NK-92 treated with Interleukin-12 subunit alpha and Interleukin-12 subunit beta, amount 100 ng/mL, for 24 hours (cell line): Measurements from ENCODE around the gene NDUFB1.
A peak's percentile ranks its signal among the peaks of the same experiment; 100 is the strongest.

Experiments used
- DNase-seq: peaks from one replicate; lab custom pipeline; 2025; lab: John Stamatoyannopoulos, UW

Gene NDUFB1

GRCh38 chr14:92121670-92122350 lies at the start of gene NDUFB1, which contains the start of gene CPSF2:
Gene NDUFB1, minus strand, starts transcription at chr14:92121706. Its CDS starts 4,069 bp downstream, at chr14:92117637.
Gene CPSF2, plus strand, starts transcription at chr14:92121969. Its CDS starts 9,016 bp downstream, at chr14:92130985.
- DNase-seq = peak; percentile 71

GRCh38 chr14:92164958-92165357 lies 43.5 kb upstream of the NDUFB1 start:
- no peak for DNase-seq

DNA sequence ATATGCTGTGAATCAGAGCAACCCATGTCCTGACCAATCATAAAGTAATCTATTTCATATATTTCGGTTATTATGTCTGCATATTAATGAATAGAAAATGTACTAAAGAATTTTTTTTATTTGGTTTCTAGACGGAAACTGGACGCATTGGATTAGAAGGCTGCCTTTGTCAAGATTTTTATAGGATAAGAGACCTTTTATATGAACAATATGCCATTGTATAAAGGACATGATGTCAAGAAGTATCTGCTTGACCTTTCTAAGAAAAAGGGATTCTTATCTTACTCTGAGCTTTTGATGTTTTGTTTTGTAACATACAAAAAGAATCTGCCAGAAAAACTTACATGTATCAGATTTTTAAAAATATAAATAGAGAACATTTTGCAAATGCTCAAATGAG lies 40.0 kb upstream of the NDUFB1 start:
- no peak for DNase-seq

DNA sequence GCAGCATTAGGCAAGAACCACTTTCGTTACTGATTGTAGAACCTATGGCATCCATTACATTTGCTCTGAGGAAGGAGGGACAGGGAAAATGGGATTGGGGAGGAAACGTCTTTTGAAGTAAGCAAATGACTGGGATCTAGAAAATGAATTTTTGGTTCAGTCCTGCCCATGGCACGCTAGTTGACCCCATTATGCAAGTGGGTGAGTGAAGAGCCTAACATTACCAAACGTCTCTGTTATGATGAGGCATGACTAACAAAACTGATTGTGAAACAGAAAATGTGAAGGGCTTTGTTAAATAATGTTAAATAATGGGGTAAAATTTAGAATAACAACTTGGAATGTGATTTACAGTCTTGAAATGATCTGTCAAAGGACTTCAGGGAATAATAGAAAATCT lies 39.1 kb upstream of the NDUFB1 start:
- DNase-seq = no peak

DNA sequence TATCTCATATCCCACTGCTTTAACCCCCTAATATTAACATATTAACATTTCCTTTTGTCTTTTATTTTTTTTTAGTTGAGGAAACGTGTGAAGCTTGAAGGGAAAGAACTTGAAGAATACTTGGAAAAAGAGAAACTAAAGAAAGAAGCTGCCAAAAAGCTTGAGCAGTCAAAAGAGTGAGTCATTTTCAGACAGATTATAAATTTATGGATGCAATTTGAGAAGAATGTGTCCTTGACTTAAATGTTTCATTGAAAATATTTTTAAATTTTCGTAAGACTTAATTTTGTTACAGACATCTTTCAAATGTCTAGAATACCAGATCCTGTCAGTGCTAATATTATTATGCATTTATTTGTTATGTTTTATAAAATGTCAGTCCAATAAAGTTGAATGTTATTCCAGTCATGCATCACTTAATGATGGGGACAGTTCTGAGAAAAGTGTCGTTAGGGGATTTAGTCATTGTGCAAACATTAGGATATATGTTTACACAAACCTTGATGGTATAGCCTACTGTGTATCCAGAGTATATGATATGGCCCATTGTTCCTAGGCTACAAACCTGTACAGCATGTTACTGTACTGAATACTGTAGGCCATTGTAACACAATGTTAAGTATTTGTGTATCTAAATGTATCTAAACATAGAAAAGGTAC lies 32.9 kb upstream of the NDUFB1 start:
- DNase-seq = no peak

GRCh38 chr14:92153581-92153980 lies 32.1 kb upstream of the NDUFB1 start:
- DNase-seq = no peak

DNA sequence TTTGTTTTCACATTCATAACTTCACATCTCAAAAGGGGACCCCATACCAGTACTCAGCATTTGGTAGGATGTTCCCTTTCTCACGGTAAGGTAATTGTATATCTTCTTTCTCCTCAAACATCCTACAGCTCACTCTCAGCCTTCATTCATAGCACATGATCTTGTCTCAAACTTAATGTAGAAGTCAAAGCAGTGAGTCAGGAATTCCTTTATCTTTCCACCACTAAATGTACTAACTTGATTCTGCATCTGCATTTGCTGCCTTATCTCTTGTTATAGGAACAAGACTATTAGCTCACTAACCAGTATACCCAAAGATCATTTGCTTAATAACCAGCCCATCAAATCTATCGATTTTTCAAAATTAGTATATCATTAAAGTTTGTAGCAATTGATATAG lies 23.2 kb upstream of the NDUFB1 start:
- no peak for DNase-seq

GRCh38 chr14:92143962-92144361 lies 22.5 kb upstream of the NDUFB1 start:
- DNase-seq = no peak

DNA sequence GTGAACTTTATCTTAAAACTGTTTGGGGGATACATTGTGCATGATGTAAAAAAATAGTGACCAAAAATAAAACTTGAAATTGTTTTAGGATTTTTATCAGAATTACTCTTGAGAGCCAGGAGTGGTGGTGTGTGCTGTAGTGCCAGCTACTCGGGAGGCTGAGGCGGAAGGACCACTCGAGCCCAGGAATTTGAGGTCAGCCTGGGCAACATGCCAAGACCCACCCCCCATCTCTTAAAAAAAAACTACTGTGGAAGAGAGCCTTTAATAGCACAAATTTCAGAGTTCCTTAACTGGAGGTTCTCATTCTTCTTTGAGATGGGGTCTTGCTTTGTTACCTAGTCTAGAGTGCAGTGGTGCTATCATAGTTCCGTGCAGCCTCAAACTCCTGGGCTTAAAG lies 21.8 kb upstream of the NDUFB1 start:
- no peak for DNase-seq

GRCh38 chr14:92135269-92135668 lies 13.8 kb upstream of the NDUFB1 start:
- DNase-seq = no peak

DNA sequence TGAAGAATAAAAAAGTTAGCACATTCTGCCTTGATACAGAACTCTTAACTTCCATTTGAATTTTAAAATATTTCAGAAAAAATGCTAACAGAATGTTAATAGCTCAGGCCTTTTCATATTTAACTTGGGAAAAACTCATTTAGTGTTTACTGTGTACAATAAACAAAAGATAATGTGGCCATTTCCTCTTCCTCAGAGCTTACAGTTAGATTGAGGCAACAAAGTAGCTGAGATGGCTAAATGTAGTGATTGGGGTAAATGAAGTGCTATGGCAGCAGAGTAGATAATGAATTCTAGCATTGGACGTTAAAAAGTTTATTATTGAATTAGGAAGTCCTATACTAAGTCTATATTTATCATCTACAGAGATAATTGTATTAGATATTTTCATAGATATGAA lies 12.9 kb upstream of the NDUFB1 start:
- no peak for DNase-seq

GRCh38 chr14:92122761-92123160 lies 1.3 kb upstream of the NDUFB1 start:
- DNase-seq = no peak

DNA sequence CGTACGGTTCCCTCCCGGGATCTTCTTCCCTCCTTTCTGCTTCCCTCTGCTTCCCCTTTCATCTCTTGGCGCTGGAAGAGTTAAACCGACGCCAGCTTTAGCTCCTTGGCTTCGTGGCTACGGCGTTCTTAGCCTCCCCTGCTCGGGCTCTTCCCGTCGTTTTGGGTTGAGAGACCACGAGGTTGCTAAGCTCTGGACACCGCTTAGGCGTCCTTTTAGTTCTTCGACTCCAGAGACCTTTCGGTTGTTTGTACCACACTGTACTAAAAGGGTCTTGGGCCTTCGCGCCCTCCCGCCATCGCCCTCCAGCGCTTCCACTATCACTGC lies 808 bp upstream of the NDUFB1 start:
- DNase-seq = no peak

DNA sequence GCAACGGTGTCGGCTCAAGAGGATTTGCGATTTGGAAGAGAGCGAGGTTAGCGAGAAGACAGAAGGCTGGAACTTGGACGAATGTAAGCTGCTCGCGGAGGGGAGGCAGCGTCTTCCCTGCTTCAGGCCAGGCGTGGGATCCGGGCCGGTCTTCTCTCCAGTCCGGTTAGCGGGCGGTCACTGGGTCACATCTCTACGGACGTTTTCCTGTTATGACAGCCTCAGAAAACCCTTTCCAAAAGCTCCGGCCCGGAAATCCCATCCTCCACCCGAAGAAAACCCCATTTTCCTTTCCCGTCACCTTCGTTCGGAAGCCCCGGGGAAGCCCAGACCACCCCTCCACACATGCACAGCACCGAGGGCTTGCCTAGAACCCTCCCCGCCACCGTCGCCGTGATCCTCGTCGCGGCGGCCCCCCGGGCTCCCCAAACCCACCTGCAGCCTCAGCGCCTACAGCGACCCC lies 268 bp downstream of the NDUFB1 start:
- DNase-seq = no peak

DNA sequence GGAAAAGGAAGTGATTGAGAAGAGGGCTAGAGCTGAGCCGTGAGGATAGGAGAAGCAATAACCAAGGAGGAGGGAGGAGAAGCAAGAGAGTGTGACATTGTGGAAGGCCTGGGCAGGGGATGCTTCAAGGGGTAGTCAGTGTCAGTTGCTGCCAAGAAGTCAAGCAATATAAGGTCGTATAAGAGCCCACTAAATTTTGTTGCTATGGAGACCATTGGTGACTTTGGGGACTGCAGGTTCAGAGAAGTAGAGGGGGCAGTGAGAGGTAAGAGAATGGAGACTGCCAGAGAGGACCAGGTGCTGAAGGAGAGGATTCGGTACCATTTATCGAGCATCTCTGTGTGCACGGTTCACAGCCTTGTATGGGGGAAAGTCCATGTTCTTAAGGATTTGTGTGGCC lies 12.0 kb downstream of the NDUFB1 start:
- no peak for DNase-seq

DNA sequence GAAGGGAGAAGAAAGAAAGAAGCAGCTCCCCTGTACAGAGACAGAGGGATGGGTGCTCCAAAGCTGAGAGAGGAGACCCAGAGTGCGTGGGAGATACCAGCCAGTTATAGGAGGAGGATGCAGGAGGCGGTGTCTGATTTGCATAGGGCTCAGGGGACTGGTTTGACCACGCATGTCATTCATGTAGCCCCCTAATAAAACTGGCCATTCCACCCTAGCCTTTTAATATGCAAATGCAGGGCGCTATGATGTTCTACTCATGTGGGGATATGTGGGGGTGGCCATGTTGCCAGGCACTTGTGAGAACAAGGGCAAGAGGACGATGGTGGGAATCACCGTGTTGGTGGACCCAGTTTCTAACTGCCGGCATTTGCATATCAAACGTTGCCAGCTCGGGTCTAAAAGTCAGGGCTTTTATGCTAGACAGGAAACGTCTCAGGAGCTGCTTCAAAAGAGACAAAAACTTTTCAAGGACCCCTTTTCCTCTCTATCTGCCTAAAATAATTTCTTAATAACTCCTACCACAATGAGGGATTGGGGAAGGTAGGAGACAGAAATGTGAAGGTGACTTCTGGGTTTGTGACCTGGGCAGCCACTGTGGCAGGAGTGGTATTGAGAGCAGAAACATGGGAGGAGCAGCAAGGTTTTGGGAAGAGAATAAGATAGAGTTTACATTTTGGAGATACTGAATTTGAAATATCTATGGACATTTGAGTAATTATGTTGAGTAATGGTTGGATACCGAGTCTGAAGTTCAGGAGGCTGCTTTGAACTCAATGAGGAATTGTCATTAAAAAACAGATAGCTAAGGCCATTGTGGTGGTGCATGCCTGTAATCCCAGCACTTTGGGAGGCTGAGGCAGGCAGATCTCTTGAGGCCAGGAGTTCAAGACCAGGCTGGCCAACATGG lies 12.9 kb downstream of the NDUFB1 start:
- no peak for DNase-seq

- peak; percentile 95 for DNase-seq
Measured at GRCh38 chr14:92106143-92106926, 15.2 kb downstream of the NDUFB1 start, which contains the start of gene ATXN3. Gene ATXN3, minus strand, starts transcription at chr14:92106582. Its CDS starts 30 bp downstream, at chr14:92106552.

- no peak for DNase-seq
Measured at GRCh38 chr14:92105893-92106142, 15.7 kb downstream of the NDUFB1 start.

- DNase-seq = no peak
Measured at GRCh38 chr14:92105073-92105892, 16.2 kb downstream of the NDUFB1 start.

- DNase-seq = no peak
Measured at GRCh38 chr14:92103363-92103989, 18.0 kb downstream of the NDUFB1 start.

- no peak for DNase-seq
Measured at GRCh38 chr14:92099802-92100201, 21.7 kb downstream of the NDUFB1 start.
